Ramos (cell line): Measurements from ENCODE around the gene KAT14.
"Not testable (repeated sequence)": the region's sequence is repeated elsewhere in the genome, so short reads cannot be mapped to it uniquely, and the experiment has no call there.

Experiments used
- in situ Hi-C: fragments of 300-500 bp; cut with MboI; formaldehyde crosslinking; loops from one replicate; pipeline ENCODE4 v1.14.3; 2022; ENCODE audit warnings: low sequenced_read_pairs; ENCODE audit not compliant: unreplicated experiment

Gene KAT14

GRCh38 chr20:18144541-18145099, 7.0 kb downstream of the KAT14 start:
- in situ Hi-C loops = no loop called here

- in situ Hi-C loops = no loop called here
Measured at GRCh38 chr20:18154342-18154741, 16.7 kb downstream of the KAT14 start.

GRCh38 chr20:18156045-18156444, 18.4 kb downstream of the KAT14 start:
- in situ Hi-C loops = no loop called here

GRCh38 chr20:18164356-18164755, 26.7 kb downstream of the KAT14 start:
- in situ Hi-C loops = no loop called here

GRCh38 chr20:18165553-18165952, 27.9 kb downstream of the KAT14 start:
- in situ Hi-C loops = no loop called here

GRCh38 chr20:18166241-18166881, 28.7 kb downstream of the KAT14 start:
- in situ Hi-C loops = no loop called here

GRCh38 chr20:18166950-18167349, 29.3 kb downstream of the KAT14 start:
- in situ Hi-C loops = no loop called here

- in situ Hi-C loops = no loop called here
Measured at GRCh38 chr20:18172379-18172778, 34.7 kb downstream of the KAT14 start.

GRCh38 chr20:18174906-18175683, 37.4 kb downstream of the KAT14 start:
- in situ Hi-C loops = no loop called here

- in situ Hi-C loops = no loop called here
Measured at GRCh38 chr20:18176318-18176785, 38.7 kb downstream of the KAT14 start.

- in situ Hi-C loops = not testable (repeated sequence)
Measured at GRCh38 chr20:18180366-18180765, 42.7 kb downstream of the KAT14 start.

GRCh38 chr20:18180815-18181214, 43.2 kb downstream of the KAT14 start:
- in situ Hi-C loops = no loop called here

- in situ Hi-C loops = no loop called here
Measured at GRCh38 chr20:18187020-18187419, 49.4 kb downstream of the KAT14 start.

- in situ Hi-C loops = no loop called here
Measured at GRCh38 chr20:18188434-18188833, 50.8 kb downstream of the KAT14 start.

- in situ Hi-C loops = no loop called here
Measured at GRCh38 chr20:18190338-18191233, 52.9 kb downstream of the KAT14 start.

- in situ Hi-C loops = no loop called here
Measured at GRCh38 chr20:18191306-18191705, 53.6 kb downstream of the KAT14 start.

- in situ Hi-C loops = not testable (repeated sequence)
Measured at GRCh38 chr20:18194461-18194860, 56.8 kb downstream of the KAT14 start.

- in situ Hi-C loops = no loop called here
Measured at GRCh38 chr20:18195931-18196330, 58.3 kb downstream of the KAT14 start.

GRCh38 chr20:18197382-18198070, 59.9 kb downstream of the KAT14 start:
- in situ Hi-C loops = no loop called here

GRCh38 chr20:18202966-18203365, 65.3 kb downstream of the KAT14 start:
- in situ Hi-C loops = no loop called here
